HCT116 (cell line): ENCODE data around the gene NRIP2. TPM values are rescaled to one million over a fixed set of nuclear protein-coding genes. Genes with fewer than 3 reads are reported as not detected.
A peak's percentile ranks its signal among the peaks of the same experiment; 100 is the strongest.

ENCODE experiments used
- ATAC-seq: fragments of 200-7000 bp; cut with Tn5 transposase; 2 replicates; pipeline ENCODE4 v1.9.1; 2020; ENCODE audit warnings: mild to moderate bottlenecking, moderate library complexity
- BruUV-seq: library from RNA; stranded (reverse); fragments of 400-500 nt; replicated peaks from 2 replicates; lab custom pipeline; 2021; lab: Mats Ljungman, UMichigan
- CTCF ChIA-PET: fragments of 300-600 bp; sonication (Branson Sonifier 250); formaldehyde crosslinking; loops from one replicate; lab custom pipeline; 2021; ENCODE audit warnings: antibody characterized with exemption; lab: Charles Lee
- POLR2A ChIA-PET: fragments of 300-600, 350-600 bp; sonication (Branson Sonifier 250); formaldehyde crosslinking; loops from one replicate; lab custom pipeline; 2021; ENCODE audit warnings: antibody characterized with exemption; lab: Charles Lee
- RAD21 ChIA-PET, 2 experiments: fragments of 300-600 bp; sonication (Branson Sonifier 250); formaldehyde crosslinking; loops; one replicate each; lab custom pipeline; 2023; ENCODE audit warnings: low total read pairs in 2 of 2; ENCODE audit not compliant: uncharacterized antibody in 2 of 2, unreplicated experiment in 2 of 2, low non-redundant PET in 1 of 2; lab: Charles Lee
- DNase-seq: peaks from one replicate; pipeline ENCODE4 v3.0.0-alpha.2; 2010; ENCODE audit warnings: low read depth, low spot score
- H2AFZ ChIP-seq: fragments of 200-600 bp; shearing (Covaris generic), sonication (generic); 2 replicates; pipeline ENCODE4 v1.6.1; 2017; ENCODE audit warnings: low read depth, mixed run types, mixed read lengths, antibody characterized with exemption, low read length; ENCODE audit not compliant: poor library complexity, severe bottlenecking
- H3K27ac ChIP-seq: 2 replicates; pipeline ENCODE4 v1.5.1; 2012; ENCODE audit warnings: low read depth, low read length
- H3K27me3 ChIP-seq: fragments of 200-600 bp; sonication (generic); 2 replicates; pipeline ENCODE4 v1.6.1; 2016; ENCODE audit warnings: mixed run types, low read length, mixed read lengths; ENCODE audit not compliant: insufficient read depth
- H3K36me3 ChIP-seq, 2 experiments: fragments of 200-500 bp in 1 of 2; fragments of 200-600 bp in 1 of 2; sonication (Bioruptor generic) in 1 of 2; sonication (generic) in 1 of 2; 2 replicates each; pipeline versions ENCODE4 v1.5.1 to v1.6.1; 2014 to 2016; ENCODE audit warnings: low read length in 2 of 2, inconsistent platforms in 1 of 2, mixed read lengths in 1 of 2, mixed run types in 1 of 2; ENCODE audit not compliant: insufficient read depth in 2 of 2, control insufficient read depth in 1 of 2
- H3K4me1 ChIP-seq, 2 experiments: fragments of 200-600 bp in 1 of 2; sonication (generic) in 1 of 2; 2 replicates each; pipeline versions ENCODE4 v1.5.1 to v1.6.1; 2012 to 2017; ENCODE audit warnings: low read length in 2 of 2, inconsistent platforms in 1 of 2, mild to moderate bottlenecking in 1 of 2, mixed read lengths in 1 of 2, mixed run types in 1 of 2, moderate library complexity in 1 of 2; ENCODE audit not compliant: insufficient read depth in 2 of 2, control insufficient read depth in 1 of 2
- H3K4me2 ChIP-seq: fragments of 200-600 bp; sonication (generic); 2 replicates; pipeline ENCODE4 v1.6.1; 2017; ENCODE audit warnings: mixed run types, low read length, mixed read lengths
- H3K4me3 ChIP-seq, 2 experiments: fragments of 200-600 bp in 1 of 2; sonication (generic) in 1 of 2; replicated peaks in 1 of 2; 2 replicates each; pipeline ENCODE4 v1.5.1; 2011 to 2016; ENCODE audit warnings: low read length in 2 of 2, control low read depth in 1 of 2, low read depth in 1 of 2, mild to moderate bottlenecking in 1 of 2, mixed read lengths in 1 of 2, mixed run types in 1 of 2
- H3K79me2 ChIP-seq: fragments of 200-600 bp; sonication (generic); 2 replicates; pipeline ENCODE4 v1.6.1; 2017; ENCODE audit warnings: mild to moderate bottlenecking, mixed run types, low read length, moderate library complexity, mixed read lengths; ENCODE audit not compliant: insufficient read depth
- H3K9ac ChIP-seq: fragments of 200-600 bp; sonication (generic); 2 replicates; pipeline ENCODE4 v1.6.1; 2016; ENCODE audit warnings: low read length, mixed read lengths
- H3K9me2 ChIP-seq: fragments of 200-600 bp; sonication (generic), shearing (Covaris generic); 2 replicates; pipeline ENCODE4 v1.6.1; 2017; ENCODE audit warnings: mixed run types, mild to moderate bottlenecking, moderate library complexity; ENCODE audit not compliant: insufficient read depth
- H3K9me3 ChIP-seq, 2 experiments: fragments of 200-500 bp in 1 of 2; fragments of 200-600 bp in 1 of 2; sonication (Bioruptor generic) in 1 of 2; sonication (generic) in 1 of 2; 2 replicates each; pipeline ENCODE4 v1.6.1; 2014 to 2017; ENCODE audit warnings: low read length in 2 of 2, mixed read lengths in 2 of 2, inconsistent platforms in 1 of 2, low read depth in 1 of 2, mild to moderate bottlenecking in 1 of 2, mixed run types in 1 of 2, moderate library complexity in 1 of 2; ENCODE audit not compliant: control insufficient read depth in 1 of 2, insufficient read depth in 1 of 2
- H4K20me1 ChIP-seq: fragments of 200-600 bp; sonication (generic), shearing (Covaris generic); 2 replicates; pipeline ENCODE4 v1.6.1; 2017; ENCODE audit warnings: mixed run types, mild to moderate bottlenecking, moderate library complexity; ENCODE audit not compliant: insufficient read depth
- CBX3 ChIP-seq: IDR thresholded peaks from 2 replicates; pipeline ENCODE4 v1.6.1; 2012; ENCODE audit warnings: low read depth
- CEBPB ChIP-seq: IDR thresholded peaks from 2 replicates; pipeline ENCODE4 v1.6.1; 2012; ENCODE audit warnings: low read depth
- ELF1 ChIP-seq: IDR thresholded peaks from 2 replicates; pipeline ENCODE4 v1.6.1; 2012; ENCODE audit warnings: low read depth, borderline replicate concordance
- EZH2phosphoT487 ChIP-seq: fragments of 200-600 bp; IDR thresholded peaks from 2 replicates; pipeline ENCODE4 v1.6.1; 2018; ENCODE audit warnings: antibody characterized with exemption, borderline replicate concordance
- FOSL1 ChIP-seq: IDR thresholded peaks from 2 replicates; pipeline ENCODE4 v1.6.1; 2012; ENCODE audit warnings: low read depth
- MAX ChIP-seq: IDR thresholded peaks from 2 replicates; pipeline ENCODE4 v1.6.1; 2012
- POLR2A ChIP-seq: IDR thresholded peaks from 2 replicates; pipeline ENCODE4 v1.7.0; 2011; ENCODE audit warnings: borderline replicate concordance; ENCODE audit not compliant: insufficient read depth, insufficient read length; ENCODE audit errors: extremely low read depth
- POLR2AphosphoS5 ChIP-seq: IDR thresholded peaks from 2 replicates; pipeline ENCODE4 v1.6.1; 2011; ENCODE audit warnings: mild to moderate bottlenecking, low read depth, low read length, moderate library complexity
- RAD21 ChIP-seq: IDR thresholded peaks from 2 replicates; pipeline ENCODE4 v1.6.1; 2012; ENCODE audit warnings: low read depth, mild to moderate bottlenecking
- SIN3A ChIP-seq: IDR thresholded peaks from 2 replicates; pipeline ENCODE4 v1.6.1; 2012; ENCODE audit warnings: low read depth
- SP1 ChIP-seq: IDR thresholded peaks from 2 replicates; pipeline ENCODE4 v1.6.1; 2012; ENCODE audit warnings: low read depth
- SRF ChIP-seq: IDR thresholded peaks from 2 replicates; pipeline ENCODE4 v1.6.1; 2012; ENCODE audit warnings: low read depth
- TCF7L2 ChIP-seq: IDR thresholded peaks from 2 replicates; pipeline ENCODE4 v1.7.0; 2011; ENCODE audit warnings: borderline replicate concordance, inconsistent platforms; ENCODE audit not compliant: insufficient read depth, insufficient read length; ENCODE audit errors: extremely low read depth
- YY1 ChIP-seq: IDR thresholded peaks from 2 replicates; pipeline ENCODE4 v1.6.1; 2011; ENCODE audit warnings: low read length, low read depth, moderate library complexity, mild to moderate bottlenecking; ENCODE audit not compliant: insufficient replicate concordance; ENCODE audit errors: extremely low read depth
- ZFX ChIP-seq: fragments of 450-650 bp; IDR thresholded peaks from 2 replicates; pipeline ENCODE4 v1.6.1; 2017
- intact Hi-C: fragments of 100-400 bp; cut with micrococcal nuclease; formaldehyde crosslinking; loops from 2 replicates; pipeline ENCODE4 v1.10.0; 2022
- total RNA-seq: library from RNA; stranded (reverse); gene quantifications from one replicate; pipeline ENCODE4 v1.2.1, GENCODE V29; 2021; ENCODE audit not compliant: unreplicated experiment

Gene NRIP2
- total RNA-seq, 1 experiment from 2014 or later = not detected

- BruUV-seq = TSS peak; percentile 77
- H3K4me1 ChIP-seq = peaks cover 5 to 18% of the 10 kb centered on the region in 2 experiments
- peak within 1 kb of the TSS; percentile 97 for H3K4me2 ChIP-seq
- ChIA-PET POLR2A (interaction anchor here (2.1 kb wide), 1 partner anchor 17 kb away, joined by 6 read pairs; the partner anchor contains the start of gene FKBP4), CTCF (interaction anchor here (1.1 to 1.9 kb wide), 6 partner anchors 10 to 130 kb away, joined by 3 to 6 read pairs (median 3); partner anchors contain the start of genes FOXM1 and RHNO1), RAD21 (no interaction called here)
- H3K36me3 ChIP-seq = peaks cover 3% of the 10 kb centered on the region in 2 experiments; a peak in 2 of 4 replicates
- H3K9ac ChIP-seq = peak within 1 kb of the TSS; percentile 93
- H4K20me1 ChIP-seq = no peaks in the 10 kb centered on the region
- peaks cover 28% of the 10 kb centered on the region for H3K79me2 ChIP-seq
- ATAC-seq (peak; percentile 96), DNase-seq (peak; percentile 97)
- H3K27me3 ChIP-seq = no peaks in the 10 kb centered on the region
- peak within 1 kb of the TSS; percentile 74 for H3K27ac ChIP-seq
- H3K4me3 ChIP-seq = peak within 1 kb of the TSS; percentile 77 to 89
- no peaks in the 10 kb centered on the region for H3K9me2 ChIP-seq
- intact Hi-C loops = loop anchor here (1.0 kb wide), 1 partner anchor 73 kb away; no protein-coding TSS in a partner anchor
- H3K9me3 ChIP-seq = no peaks in the 10 kb centered on the region
- TF ChIP-seq ZFX (peak; percentile 94), SP1 (peak; percentile 78), CEBPB (no peak), POLR2A (peak; percentile 96), POLR2AphosphoS5 (peak; percentile 95), YY1 (peak; percentile 54), MAX (peak; percentile 97), RAD21 (no peak), EZH2phosphoT487 (no peak), CBX3 (peak; percentile 71), TCF7L2 (peak; percentile 61), SIN3A (peak; percentile 88), FOSL1 (no peak), SRF (peak; percentile 85), ELF1 (peak; percentile 74)
- no peak within 1 kb of the TSS for H2AFZ ChIP-seq
Observed at GRCh38 chr12:2812290-2813213, 22.3 kb downstream of the NRIP2 start, which contains the start of gene ITFG2. Gene ITFG2, plus strand, starts transcription at chr12:2812668. Its CDS starts 93 bp downstream, at chr12:2812761.
